Stimulated activated naive CD8-positive, alpha-beta T cell treated with anti-CD3 and anti-CD28 coated beads, Interleukin-15, amount 100 ng/mL, for 72 hours (primary cell): ENCODE data around the gene FYN.

Experiments
- ATAC-seq: fragments of 150-1000 bp; cut with Tn5 transposase; 2 replicates; pipeline ENCODE4 v1.10.0; 2021; ENCODE audit warnings: mild to moderate bottlenecking, moderate library complexity
- DNase-seq, 2 donors: peaks; one replicate each; pipeline ENCODE4 v3.0.0; 2021 to 2022
- H3K27ac Mint-ChIP-seq, 2 donors: one replicate each; pipeline ENCODE4 v1.8.0; 2022; ENCODE audit warnings: mild to moderate bottlenecking in 2 of 2, mixed read lengths in 2 of 2, moderate library complexity in 2 of 2
- H3K27me3 Mint-ChIP-seq: one replicate; pipeline ENCODE4 v1.8.0; 2022; ENCODE audit warnings: mixed read lengths
- H3K4me1 Mint-ChIP-seq: one replicate; pipeline ENCODE4 v1.8.0; 2022; ENCODE audit warnings: mild to moderate bottlenecking, mixed read lengths
- H3K4me3 Mint-ChIP-seq, 2 donors: one replicate each; pipeline ENCODE4 v1.8.0; 2022; ENCODE audit warnings: mild to moderate bottlenecking in 2 of 2, mixed read lengths in 2 of 2, moderate library complexity in 1 of 2
- H3K9me3 Mint-ChIP-seq, 2 donors: one replicate each; pipeline ENCODE4 v1.8.0; 2022; ENCODE audit warnings: mixed read lengths in 2 of 2

Gene FYN

GRCh38 chr6:111870051-111870741 lies 3.1 kb downstream of the FYN start:
- H3K27me3 Mint-ChIP-seq, result no peaks in the 10 kb centered on the region
- peaks cover 62% of the 10 kb centered on the region for H3K4me1 Mint-ChIP-seq
- no peaks in the 10 kb centered on the region for H3K9me3 Mint-ChIP-seq
- H3K4me3 Mint-ChIP-seq, result peak overlapping the region; percentile 85 to 99
- peak overlapping the region in 1 of 2 donors; percentile 92 for H3K27ac Mint-ChIP-seq
- DNase-seq (no peak), ATAC-seq (no peak)

- peaks cover 87% of the 10 kb centered on the region for H3K4me1 Mint-ChIP-seq
- peak overlapping the region; percentile 58 to 66 for H3K4me3 Mint-ChIP-seq
- H3K27me3 Mint-ChIP-seq, result no peaks in the 10 kb centered on the region
- no peaks in the 10 kb centered on the region for H3K9me3 Mint-ChIP-seq
- H3K27ac Mint-ChIP-seq, result peak overlapping the region; percentile 82 to 91
- no peak for ATAC-seq
- no peak for DNase-seq
Measured at GRCh38 chr6:111866857-111867256, 6.4 kb downstream of the FYN start.

- H3K4me1 Mint-ChIP-seq, result peaks cover 96% of the 10 kb centered on the region
Measured at GRCh38 chr6:111865909-111866546, 7.2 kb downstream of the FYN start.

GRCh38 chr6:111865049-111865585 lies 8.1 kb downstream of the FYN start:
- DNase-seq (no peak), ATAC-seq (no peak)
- peaks cover 100% of the 10 kb centered on the region for H3K4me1 Mint-ChIP-seq
- H3K27ac Mint-ChIP-seq, result peak overlapping the region in 1 of 2 donors; percentile 58
- H3K4me3 Mint-ChIP-seq, result peak overlapping the region; percentile 58 to 66
- H3K27me3 Mint-ChIP-seq, result no peaks in the 10 kb centered on the region
- no peaks in the 10 kb centered on the region for H3K9me3 Mint-ChIP-seq

More at GRCh38 chr6:111865909-111866546, 7.2 kb downstream of the FYN start:
- ATAC-seq, result peak; percentile 41
- Mint-ChIP-seq H3K27me3 (no peaks in the 10 kb centered on the region), H3K9me3 (no peaks in the 10 kb centered on the region), H3K27ac (peak overlapping the region; percentile 59 to 66), H3K4me3 (peak overlapping the region; percentile 58 to 66)
- no peak for DNase-seq

- peak; percentile 23 for ATAC-seq
- Mint-ChIP-seq H3K4me1 (peaks cover 100% of the 10 kb centered on the region), H3K9me3 (no peaks in the 10 kb centered on the region), H3K4me3 (peak overlapping the region; percentile 58 to 66), H3K27me3 (no peaks in the 10 kb centered on the region), H3K27ac (peak overlapping the region; percentile 77 to 80)
- no peak for DNase-seq
Measured at GRCh38 chr6:111864138-111865048, 8.9 kb downstream of the FYN start.

GRCh38 chr6:111862741-111863140 lies 10.5 kb downstream of the FYN start:
- Mint-ChIP-seq H3K4me3 (peak overlapping the region; percentile 7 to 10), H3K9me3 (no peaks in the 10 kb centered on the region), H3K27ac (peak overlapping the region; percentile 3 to 52)

GRCh38 chr6:111862314-111862713 lies 10.9 kb downstream of the FYN start:
- DNase-seq (no peak), ATAC-seq (no peak)
- H3K27me3 Mint-ChIP-seq, result no peaks in the 10 kb centered on the region
- H3K4me3 Mint-ChIP-seq, result peak overlapping the region; percentile 7 to 25
- H3K9me3 Mint-ChIP-seq, result no peaks in the 10 kb centered on the region
- peak overlapping the region in 1 of 2 donors; percentile 84 for H3K27ac Mint-ChIP-seq
- H3K4me1 Mint-ChIP-seq, result peaks cover 100% of the 10 kb centered on the region

More at GRCh38 chr6:111862741-111863140, 10.5 kb downstream of the FYN start:
- no peaks in the 10 kb centered on the region for H3K27me3 Mint-ChIP-seq
- DNase-seq, result no peak
- peaks cover 100% of the 10 kb centered on the region for H3K4me1 Mint-ChIP-seq
- no peak for ATAC-seq

GRCh38 chr6:111861431-111861885 lies 11.8 kb downstream of the FYN start:
- ATAC-seq (peak; percentile 77), DNase-seq (no peak)
- H3K4me3 Mint-ChIP-seq, result peak overlapping the region; percentile 45 to 50
- peak overlapping the region; percentile 43 to 61 for H3K27ac Mint-ChIP-seq
- H3K4me1 Mint-ChIP-seq, result peaks cover 100% of the 10 kb centered on the region
- no peaks in the 10 kb centered on the region for H3K9me3 Mint-ChIP-seq
- H3K27me3 Mint-ChIP-seq, result no peaks in the 10 kb centered on the region

- H3K27ac Mint-ChIP-seq, result peak overlapping the region; percentile 53 to 94
- no peaks in the 10 kb centered on the region for H3K27me3 Mint-ChIP-seq
- peaks cover 95% of the 10 kb centered on the region for H3K4me1 Mint-ChIP-seq
- H3K9me3 Mint-ChIP-seq, result no peaks in the 10 kb centered on the region
- no peak for ATAC-seq
- DNase-seq, result no peak
- H3K4me3 Mint-ChIP-seq, result peak overlapping the region; percentile 59 to 67
Measured at GRCh38 chr6:111858347-111858746, 14.9 kb downstream of the FYN start.

GRCh38 chr6:111857674-111858337 lies 15.4 kb downstream of the FYN start:
- Mint-ChIP-seq H3K9me3 (no peaks in the 10 kb centered on the region), H3K4me3 (peak overlapping the region; percentile 59 to 67), H3K27ac (peak overlapping the region; percentile 53 to 94), H3K27me3 (no peaks in the 10 kb centered on the region), H3K4me1 (peaks cover 95% of the 10 kb centered on the region)
- DNase-seq (no peak), ATAC-seq (no peak)

GRCh38 chr6:111855753-111856152 lies 17.5 kb downstream of the FYN start:
- peaks cover 95% of the 10 kb centered on the region for H3K4me1 Mint-ChIP-seq
- H3K4me3 Mint-ChIP-seq, result no peak overlapping the region
- peak overlapping the region in 1 of 2 donors; percentile 24 for H3K27ac Mint-ChIP-seq
- H3K27me3 Mint-ChIP-seq, result no peaks in the 10 kb centered on the region
- ATAC-seq (no peak), DNase-seq (no peak)
- no peaks in the 10 kb centered on the region for H3K9me3 Mint-ChIP-seq

- Mint-ChIP-seq H3K4me3 (no peak overlapping the region), H3K9me3 (no peaks in the 10 kb centered on the region), H3K27me3 (no peaks in the 10 kb centered on the region), H3K4me1 (peaks cover 95% of the 10 kb centered on the region), H3K27ac (no peak overlapping the region)
- DNase-seq (no peak), ATAC-seq (peak; percentile 44)
Measured at GRCh38 chr6:111854683-111855082, 18.6 kb downstream of the FYN start.

- H3K27ac Mint-ChIP-seq, result no peak overlapping the region
- DNase-seq (no peak), ATAC-seq (no peak)
- peaks cover 84% of the 10 kb centered on the region for H3K4me1 Mint-ChIP-seq
- no peak overlapping the region for H3K4me3 Mint-ChIP-seq
- no peaks in the 10 kb centered on the region for H3K27me3 Mint-ChIP-seq
- no peaks in the 10 kb centered on the region for H3K9me3 Mint-ChIP-seq
Measured at GRCh38 chr6:111852725-111853124, 20.5 kb downstream of the FYN start.

GRCh38 chr6:111850295-111850937 lies 22.8 kb downstream of the FYN start:
- no peaks in the 10 kb centered on the region for H3K27me3 Mint-ChIP-seq
- H3K4me3 Mint-ChIP-seq, result peak overlapping the region; percentile 53 to 54
- peak overlapping the region; percentile 24 to 73 for H3K27ac Mint-ChIP-seq
- H3K4me1 Mint-ChIP-seq, result peaks cover 62% of the 10 kb centered on the region
- H3K9me3 Mint-ChIP-seq, result no peaks in the 10 kb centered on the region
- no peak for DNase-seq
- ATAC-seq, result peak; percentile 52
